Measurements from ENCODE around the gene WDR11.

Gene WDR11

DNA sequence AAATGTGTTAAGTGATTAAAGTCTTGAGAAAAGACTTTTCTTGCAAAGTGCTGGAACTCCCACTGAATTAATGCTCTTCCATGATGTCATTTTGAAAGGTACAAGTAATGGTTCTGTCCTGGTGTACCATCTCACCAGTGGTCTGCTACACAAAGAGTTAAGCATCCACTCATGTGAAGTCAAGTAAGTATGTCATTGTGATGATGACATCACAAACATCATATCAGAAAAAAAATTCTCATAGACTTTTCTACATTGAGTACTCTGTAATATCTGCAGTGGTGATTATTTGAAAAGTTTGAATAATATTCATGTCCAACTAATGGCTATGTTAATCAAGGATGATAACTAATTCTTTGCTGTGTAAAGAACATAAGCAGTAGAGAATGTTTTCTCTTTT lies 22.6 kb downstream of the WDR11 start:
- no peak overlapping the region for H3K27ac ChIP-seq
- TF ChIP-seq, protein P1, sequence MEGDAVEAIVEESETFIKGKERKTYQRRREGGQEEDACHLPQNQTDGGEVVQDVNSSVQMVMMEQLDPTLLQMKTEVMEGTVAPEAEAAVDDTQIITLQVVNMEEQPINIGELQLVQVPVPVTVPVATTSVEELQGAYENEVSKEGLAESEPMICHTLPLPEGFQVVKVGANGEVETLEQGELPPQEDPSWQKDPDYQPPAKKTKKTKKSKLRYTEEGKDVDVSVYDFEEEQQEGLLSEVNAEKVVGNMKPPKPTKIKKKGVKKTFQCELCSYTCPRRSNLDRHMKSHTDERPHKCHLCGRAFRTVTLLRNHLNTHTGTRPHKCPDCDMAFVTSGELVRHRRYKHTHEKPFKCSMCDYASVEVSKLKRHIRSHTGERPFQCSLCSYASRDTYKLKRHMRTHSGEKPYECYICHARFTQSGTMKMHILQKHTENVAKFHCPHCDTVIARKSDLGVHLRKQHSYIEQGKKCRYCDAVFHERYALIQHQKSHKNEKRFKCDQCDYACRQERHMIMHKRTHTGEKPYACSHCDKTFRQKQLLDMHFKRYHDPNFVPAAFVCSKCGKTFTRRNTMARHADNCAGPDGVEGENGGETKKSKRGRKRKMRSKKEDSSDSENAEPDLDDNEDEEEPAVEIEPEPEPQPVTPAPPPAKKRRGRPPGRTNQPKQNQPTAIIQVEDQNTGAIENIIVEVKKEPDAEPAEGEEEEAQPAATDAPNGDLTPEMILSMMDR (conservative IDR thresholded peaks at IDR 0.05), result no peak

DNA sequence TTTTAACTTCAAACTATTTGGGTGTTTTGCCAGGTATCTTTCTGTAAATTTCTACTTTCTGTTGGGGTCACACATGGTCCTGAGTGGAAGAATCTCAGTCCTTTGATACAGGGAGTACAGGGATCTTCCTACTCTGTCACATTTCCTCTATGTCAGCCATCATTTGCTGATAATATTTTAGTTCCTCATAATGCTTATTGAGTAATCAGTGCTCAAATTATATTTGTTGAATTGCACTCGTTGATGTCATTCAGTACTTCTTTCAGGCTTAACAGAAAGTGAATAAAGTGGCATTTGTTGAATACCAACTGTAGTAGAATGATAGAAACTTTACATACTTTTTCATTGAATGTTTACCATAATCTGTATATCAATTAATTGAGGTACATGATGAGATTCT lies 31.9 kb downstream of the WDR11 start:
- TF ChIP-seq, protein P1 (conservative IDR thresholded peaks at IDR 0.05), result no peak

DNA sequence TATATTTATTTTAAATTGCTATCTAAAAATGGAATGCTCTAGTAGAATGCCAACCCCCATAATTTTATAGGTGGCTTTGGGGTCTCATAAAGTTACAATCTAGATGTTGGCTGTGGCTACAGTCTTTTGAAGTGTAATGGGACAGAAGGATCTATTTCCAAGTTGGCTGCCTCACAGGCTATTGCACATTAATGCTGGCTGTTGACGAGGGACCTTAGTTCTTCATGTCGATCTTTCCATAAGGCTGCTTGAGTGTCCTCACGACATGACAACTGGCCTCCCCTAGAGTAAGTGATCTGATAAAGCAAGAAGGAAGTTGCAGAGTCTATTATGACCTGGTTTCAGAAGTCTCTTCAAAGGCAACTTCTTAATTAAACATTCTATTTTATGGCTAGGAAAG lies 36.3 kb downstream of the WDR11 start:
- TF ChIP-seq, protein P1 (conservative IDR thresholded peaks at IDR 0.05), result no peak
- H3K27ac ChIP-seq, result peak overlapping the region; percentile 34; the same call in 1 of the 2 replicates

More for the DNA sequence above, 31.9 kb downstream of the WDR11 start:
- H3K27ac ChIP-seq, result no peak overlapping the region

DNA sequence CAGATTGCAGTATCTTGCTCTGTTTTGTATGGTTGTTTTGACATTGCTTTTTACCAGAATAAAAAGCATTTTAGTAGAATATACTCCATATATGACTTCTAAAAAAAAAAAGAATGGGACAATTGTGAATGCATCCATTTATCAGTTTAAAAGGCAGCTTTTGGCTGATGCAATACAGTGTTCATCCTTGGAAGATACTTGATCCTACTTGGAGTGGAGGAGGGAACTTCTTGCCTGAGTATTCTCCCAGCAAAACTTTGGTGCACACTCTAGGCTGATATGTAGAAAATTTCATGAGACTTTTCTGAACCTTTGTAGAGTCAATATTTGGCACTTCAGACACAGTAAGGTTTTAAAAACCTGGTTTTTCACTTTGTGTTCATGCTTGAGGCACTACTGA lies 40.2 kb downstream of the WDR11 start:
- TF ChIP-seq, protein P1 (conservative IDR thresholded peaks at IDR 0.05), result no peak
- H3K27ac ChIP-seq, result no peak overlapping the region

- H3K27ac ChIP-seq, result no peak overlapping the region
- TF ChIP-seq, protein P1 (conservative IDR thresholded peaks at IDR 0.05), result no peak
These were observed 43.4 kb downstream of the WDR11 start for GRCh38 chr10:120894556-120894955.

GRCh38 chr10:120897343-120897742 lies 46.2 kb downstream of the WDR11 start:
- peak overlapping the region; percentile 71 for H3K27ac ChIP-seq
- TF ChIP-seq, protein P1 (conservative IDR thresholded peaks at IDR 0.05), result no peak

DNA sequence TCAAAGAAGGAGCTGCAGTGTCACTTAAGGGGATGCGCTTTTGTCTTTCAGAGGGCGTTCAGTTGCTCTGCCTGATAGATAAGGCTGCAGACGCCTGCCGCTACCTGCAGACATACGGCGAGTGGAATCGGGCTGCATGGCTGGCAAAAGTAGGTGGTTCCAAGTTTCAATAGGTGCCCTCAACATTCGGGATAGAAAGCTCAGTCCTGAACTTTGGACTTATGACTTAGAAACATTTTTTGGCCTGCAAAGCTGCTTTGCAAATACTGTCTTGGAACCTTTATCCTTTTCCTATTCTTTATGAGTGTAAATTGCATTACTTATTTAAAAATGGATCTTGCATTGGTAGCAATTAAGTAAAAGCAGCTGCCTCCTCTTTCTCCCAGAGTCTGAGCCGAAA lies 54.1 kb downstream of the WDR11 start:
- H3K27ac ChIP-seq, result peak overlapping the region; percentile 36
- TF ChIP-seq, protein P1 (conservative IDR thresholded peaks at IDR 0.05), result no peak
